Retinal pigment epithelial cell (primary cell): ENCODE data around the gene ZNF888.
A peak's percentile ranks its signal among the peaks of the same experiment; 100 is the strongest.
"Not testable (repeated sequence)": the region's sequence is repeated elsewhere in the genome, so short reads cannot be mapped to it uniquely, and the experiment has no call there.

Source experiments
- DNase-seq: peaks from one replicate; pipeline ENCODE4 v3.0.0-alpha.2; 2010; ENCODE audit warnings: low read depth
- H3K4me3 ChIP-seq: 2 replicates; pipeline ENCODE4 v1.5.1; 2011; ENCODE audit warnings: mild to moderate bottlenecking, low read length, control low read depth, moderate library complexity
- CTCF ChIP-seq: conservative IDR thresholded peaks from 2 replicates; pipeline ENCODE4 v1.5.1; 2011; ENCODE audit warnings: low read depth, low read length, control low read depth, inconsistent platforms

Gene ZNF888

GRCh38 chr19:52936954-52937325 lies 13.7 kb upstream of the ZNF888 start:
- no peak overlapping the region for H3K4me3 ChIP-seq
- no peak for DNase-seq
- no peak for TF ChIP-seq CTCF

- H3K4me3 ChIP-seq, result no peak overlapping the region
- no peak for DNase-seq
- no peak for TF ChIP-seq CTCF
These were observed 13.1 kb upstream of the ZNF888 start for GRCh38 chr19:52936151-52936953.

- no peak for DNase-seq
- TF ChIP-seq CTCF, result no peak
These were observed 12.2 kb upstream of the ZNF888 start for GRCh38 chr19:52935434-52935833.

GRCh38 chr19:52924641-52925040 lies 1.4 kb upstream of the ZNF888 start:
- H3K4me3 ChIP-seq, DNase-seq: not testable (repeated sequence)

More at GRCh38 chr19:52935434-52935833, 12.2 kb upstream of the ZNF888 start:
- H3K4me3 ChIP-seq, result no peak overlapping the region

GRCh38 chr19:52923778-52924593 lies 758 bp upstream of the ZNF888 start:
- peak overlapping the region; percentile 90 for H3K4me3 ChIP-seq
- no peak for DNase-seq
- no peak for TF ChIP-seq CTCF

GRCh38 chr19:52917531-52917930 lies 5.7 kb downstream of the ZNF888 start:
- no peak for TF ChIP-seq CTCF
- H3K4me3 ChIP-seq, result no peak overlapping the region
- DNase-seq, result no peak

GRCh38 chr19:52910648-52911047 lies 12.6 kb downstream of the ZNF888 start:
- H3K4me3 ChIP-seq, result no peak overlapping the region
- no peak for DNase-seq
- TF ChIP-seq CTCF, result no peak

- not testable (repeated sequence) for DNase-seq, H3K4me3 ChIP-seq
These were observed 19.0 kb downstream of the ZNF888 start for GRCh38 chr19:52904052-52904780.
